ENCODE results near the gene DIPK1A. TPM values are rescaled to one million over a fixed set of nuclear protein-coding genes. Genes with fewer than 3 reads are reported as not detected.

The DIPK1A gene
- total RNA-seq, 1 donor from 2014 or later, result 8.4 TPM

- peaks cover 2% of the 10 kb centered on the region for H3K9me3 Mint-ChIP-seq (ENCODE audit: unreplicated experiment)
- Histone ChIP-seq H2AFZ (ENCODE audit: low read depth, low read length) (no peak overlapping the region), H3K27me3 (ENCODE audit: insufficient read depth, low read length) (no peaks in the 10 kb centered on the region), H3K27ac (ENCODE audit: low read depth, low read length) (no peak overlapping the region), H3K36me3 (ENCODE audit: insufficient read depth, low read length) (no peaks in the 10 kb centered on the region), H3K4me1 (ENCODE audit: insufficient read depth, low read length) (no peaks in the 10 kb centered on the region), H3K79me2 (ENCODE audit: insufficient read depth, low read length) (no peaks in the 10 kb centered on the region), H4K20me1 (ENCODE audit: insufficient read depth, low read length) (no peaks in the 10 kb centered on the region), H3K9me3 (ENCODE audit: insufficient read depth, low read depth, low read length) (no peaks in the 10 kb centered on the region), H3K4me2 (ENCODE audit: low read length) (no peak overlapping the region), H3K9ac (ENCODE audit: low read length) (no peak overlapping the region), H3K4me3 (ENCODE audit: insufficient read depth, low read depth, low read length) (no peak overlapping the region)
- peaks cover 3% of the 10 kb centered on the region for H3K27me3 Mint-ChIP-seq (ENCODE audit: low read depth, unreplicated experiment)
- H3K27ac Mint-ChIP-seq (ENCODE audit: unreplicated experiment), result no peak overlapping the region
- no peaks in the 10 kb centered on the region for H3K36me3 Mint-ChIP-seq (ENCODE audit: low read depth, unreplicated experiment)
- no peak overlapping the region for H3K4me3 Mint-ChIP-seq (ENCODE audit: unreplicated experiment)
- peaks cover 19% of the 10 kb centered on the region for H3K4me1 Mint-ChIP-seq (ENCODE audit: low read depth, unreplicated experiment)
- no peak for FAIRE-seq
- DNase-seq (ENCODE audit: low read depth), result no peak
- TF ChIP-seq EZH2 (IDR thresholded peaks at IDR 0.05; ENCODE audit: insufficient read depth, low read length) (no peak), CTCF (IDR thresholded peaks at IDR 0.05; ENCODE audit: insufficient read depth, low read depth, low read length) (peak; percentile 53)
These were observed 143.1 kb downstream of the DIPK1A start for GRCh38 chr1:92817986-92818764.

GRCh38 chr1:92817137-92817697 is 144.0 kb downstream of the DIPK1A start:
- TF ChIP-seq CTCF (IDR thresholded peaks at IDR 0.05; ENCODE audit: insufficient read depth, low read depth, low read length) (no peak), EZH2 (IDR thresholded peaks at IDR 0.05; ENCODE audit: insufficient read depth, low read length) (no peak)
- no peaks in the 10 kb centered on the region for H3K27me3 ChIP-seq (ENCODE audit: insufficient read depth, low read length)
- Mint-ChIP-seq H3K27me3 (ENCODE audit: low read depth, unreplicated experiment) (peaks cover 3% of the 10 kb centered on the region), H3K9me3 (ENCODE audit: unreplicated experiment) (peaks cover 2% of the 10 kb centered on the region), H3K4me3 (ENCODE audit: unreplicated experiment) (no peak overlapping the region), H3K36me3 (ENCODE audit: low read depth, unreplicated experiment) (no peaks in the 10 kb centered on the region), H3K27ac (ENCODE audit: unreplicated experiment) (no peak overlapping the region), H3K4me1 (ENCODE audit: low read depth, unreplicated experiment) (peaks cover 11% of the 10 kb centered on the region)
- no peak overlapping the region for H3K27ac ChIP-seq (ENCODE audit: low read depth, low read length)
- H3K4me3 ChIP-seq (ENCODE audit: insufficient read depth, low read depth, low read length), result no peak overlapping the region
- FAIRE-seq (no peak), DNase-seq (ENCODE audit: low read depth) (no peak)
- H2AFZ ChIP-seq (ENCODE audit: low read depth, low read length), result no peak overlapping the region
- H3K9ac ChIP-seq (ENCODE audit: low read length), result no peak overlapping the region
- no peak overlapping the region for H3K4me2 ChIP-seq (ENCODE audit: low read length)
- H3K9me3 ChIP-seq (ENCODE audit: insufficient read depth, low read depth, low read length), result no peaks in the 10 kb centered on the region
- no peaks in the 10 kb centered on the region for H3K4me1 ChIP-seq (ENCODE audit: insufficient read depth, low read length)
- no peaks in the 10 kb centered on the region for H4K20me1 ChIP-seq (ENCODE audit: insufficient read depth, low read length)
- no peaks in the 10 kb centered on the region for H3K36me3 ChIP-seq (ENCODE audit: insufficient read depth, low read length)
- no peaks in the 10 kb centered on the region for H3K79me2 ChIP-seq (ENCODE audit: insufficient read depth, low read length)

- Mint-ChIP-seq H3K27me3 (ENCODE audit: low read depth, unreplicated experiment) (peaks cover 3% of the 10 kb centered on the region), H3K4me3 (ENCODE audit: unreplicated experiment) (no peak overlapping the region), H3K9me3 (ENCODE audit: unreplicated experiment) (peaks cover 2% of the 10 kb centered on the region), H3K4me1 (ENCODE audit: low read depth, unreplicated experiment) (peaks cover 11% of the 10 kb centered on the region), H3K27ac (ENCODE audit: unreplicated experiment) (no peak overlapping the region), H3K36me3 (ENCODE audit: low read depth, unreplicated experiment) (no peaks in the 10 kb centered on the region)
- Histone ChIP-seq H3K27me3 (ENCODE audit: insufficient read depth, low read length) (no peaks in the 10 kb centered on the region), H3K4me3 (ENCODE audit: insufficient read depth, low read depth, low read length) (no peak overlapping the region), H3K36me3 (ENCODE audit: insufficient read depth, low read length) (no peaks in the 10 kb centered on the region), H4K20me1 (ENCODE audit: insufficient read depth, low read length) (no peaks in the 10 kb centered on the region), H3K4me2 (ENCODE audit: low read length) (no peak overlapping the region), H3K79me2 (ENCODE audit: insufficient read depth, low read length) (no peaks in the 10 kb centered on the region), H2AFZ (ENCODE audit: low read depth, low read length) (no peak overlapping the region), H3K27ac (ENCODE audit: low read depth, low read length) (no peak overlapping the region), H3K9ac (ENCODE audit: low read length) (no peak overlapping the region), H3K4me1 (ENCODE audit: insufficient read depth, low read length) (no peaks in the 10 kb centered on the region), H3K9me3 (ENCODE audit: insufficient read depth, low read depth, low read length) (no peaks in the 10 kb centered on the region)
- no peak for DNase-seq (ENCODE audit: low read depth)
- no peak for FAIRE-seq
- no peak for TF ChIP-seq EZH2 (IDR thresholded peaks at IDR 0.05; ENCODE audit: insufficient read depth, low read length)
- TF ChIP-seq CTCF (IDR thresholded peaks at IDR 0.05; ENCODE audit: insufficient read depth, low read depth, low read length), result no peak
These were observed 144.5 kb downstream of the DIPK1A start for GRCh38 chr1:92816732-92817131.
